Measurements from ENCODE around the gene ZNF14. TPM values are rescaled to one million over a fixed set of nuclear protein-coding genes. Genes with fewer than 3 reads are reported as not detected.
"Not testable (repeated sequence)": the region's sequence is repeated elsewhere in the genome, so short reads cannot be mapped to it uniquely, and the experiment has no call there.

Gene ZNF14
- total and polyA plus RNA-seq, 9 of the 15 experiments (the other 6 are each of a cell fraction or from before 2014, with no cell fraction given) = 1.9 to 7.0 (median 4.0) TPM

DNA sequence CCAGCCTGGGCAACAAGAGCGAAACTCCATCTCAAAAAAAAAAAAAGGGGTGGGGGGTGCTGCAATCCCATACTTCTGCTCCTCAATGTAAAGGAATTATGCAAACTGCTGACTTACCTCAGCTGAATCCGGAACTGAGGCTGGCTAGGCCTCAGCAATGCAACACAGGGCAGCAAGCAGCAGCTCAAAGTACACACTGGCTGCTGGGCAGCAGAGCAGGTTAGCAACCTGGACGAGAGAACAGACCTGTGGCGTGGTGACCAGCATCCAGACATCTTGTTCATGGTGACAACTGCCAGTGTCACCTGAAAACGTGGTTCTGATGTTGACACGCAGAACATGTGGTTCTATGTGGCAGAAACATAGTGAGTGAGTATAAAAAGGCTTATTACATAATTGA is 28.1 kb downstream of the ZNF14 start (continued):
- TF ChIP-seq, protein P1, sequence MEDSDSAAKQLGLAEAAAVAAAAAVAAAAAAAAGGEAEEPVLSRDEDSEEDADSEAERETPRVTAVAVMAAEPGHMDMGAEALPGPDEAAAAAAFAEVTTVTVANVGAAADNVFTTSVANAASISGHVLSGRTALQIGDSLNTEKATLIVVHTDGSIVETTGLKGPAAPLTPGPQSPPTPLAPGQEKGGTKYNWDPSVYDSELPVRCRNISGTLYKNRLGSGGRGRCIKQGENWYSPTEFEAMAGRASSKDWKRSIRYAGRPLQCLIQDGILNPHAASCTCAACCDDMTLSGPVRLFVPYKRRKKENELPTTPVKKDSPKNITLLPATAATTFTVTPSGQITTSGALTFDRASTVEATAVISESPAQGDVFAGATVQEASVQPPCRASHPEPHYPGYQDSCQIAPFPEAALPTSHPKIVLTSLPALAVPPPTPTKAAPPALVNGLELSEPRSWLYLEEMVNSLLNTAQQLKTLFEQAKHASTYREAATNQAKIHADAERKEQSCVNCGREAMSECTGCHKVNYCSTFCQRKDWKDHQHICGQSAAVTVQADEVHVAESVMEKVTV (CRISPR knock-in tag; IDR thresholded peaks at IDR 0.05) = no peak
- TF ChIP-seq, protein P2, sequence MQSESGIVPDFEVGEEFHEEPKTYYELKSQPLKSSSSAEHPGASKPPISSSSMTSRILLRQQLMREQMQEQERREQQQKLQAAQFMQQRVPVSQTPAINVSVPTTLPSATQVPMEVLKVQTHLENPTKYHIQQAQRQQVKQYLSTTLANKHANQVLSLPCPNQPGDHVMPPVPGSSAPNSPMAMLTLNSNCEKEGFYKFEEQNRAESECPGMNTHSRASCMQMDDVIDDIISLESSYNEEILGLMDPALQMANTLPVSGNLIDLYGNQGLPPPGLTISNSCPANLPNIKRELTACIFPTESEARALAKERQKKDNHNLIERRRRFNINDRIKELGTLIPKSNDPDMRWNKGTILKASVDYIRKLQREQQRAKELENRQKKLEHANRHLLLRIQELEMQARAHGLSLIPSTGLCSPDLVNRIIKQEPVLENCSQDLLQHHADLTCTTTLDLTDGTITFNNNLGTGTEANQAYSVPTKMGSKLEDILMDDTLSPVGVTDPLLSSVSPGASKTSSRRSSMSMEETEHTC (IDR thresholded peaks at IDR 0.05) = no peak
- TF ChIP-seq JUN (IDR thresholded peaks at IDR 0.05; ENCODE audit: borderline replicate concordance, low read depth, low read length) (no peak), JUN (CRISPR knock-in tag; IDR thresholded peaks at IDR 0.05; ENCODE audit: borderline replicate concordance) (no peak), CXXC5 (CRISPR knock-in tag; IDR thresholded peaks at IDR 0.05) (no peak)
- TF ChIP-seq, protein P3, sequence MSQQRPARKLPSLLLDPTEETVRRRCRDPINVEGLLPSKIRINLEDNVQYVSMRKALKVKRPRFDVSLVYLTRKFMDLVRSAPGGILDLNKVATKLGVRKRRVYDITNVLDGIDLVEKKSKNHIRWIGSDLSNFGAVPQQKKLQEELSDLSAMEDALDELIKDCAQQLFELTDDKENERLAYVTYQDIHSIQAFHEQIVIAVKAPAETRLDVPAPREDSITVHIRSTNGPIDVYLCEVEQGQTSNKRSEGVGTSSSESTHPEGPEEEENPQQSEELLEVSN (IDR thresholded peaks at IDR 0.05; ENCODE audit: borderline replicate concordance in 1 of 2, extremely low read depth in 1 of 2, insufficient read depth in 1 of 2, insufficient read length in 1 of 2, low read depth in 1 of 2, low read length in 1 of 2, poor library complexity in 1 of 2, severe bottlenecking in 1 of 2) = no peak

DNA sequence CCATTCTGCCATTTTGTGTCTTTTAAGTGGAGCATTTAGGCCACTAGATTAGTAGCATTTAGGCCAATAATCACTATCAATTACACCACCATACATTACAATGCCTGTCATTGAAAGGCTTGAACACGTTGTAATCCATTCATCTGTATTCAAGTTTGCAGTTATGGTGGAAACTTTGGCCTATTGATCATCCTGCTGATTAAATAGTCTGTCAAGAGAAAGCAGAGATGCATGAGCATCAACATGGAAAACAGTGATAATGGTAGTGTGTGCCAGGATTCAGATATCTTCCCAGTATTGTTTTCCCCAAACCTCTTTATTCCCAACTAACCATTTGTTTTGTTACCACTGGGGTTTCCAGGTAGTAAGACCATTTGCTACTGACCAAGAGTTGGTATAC is 32.4 kb downstream of the ZNF14 start:
- 0% methylated on average over 1 of the region's 1 CpG for WGBS (ENCODE audit: insufficient coverage, low coverage, missing lambda C conversion rate)
- H4K20me1 ChIP-seq (replicated peaks; ENCODE audit: control insufficient read depth, insufficient read depth, low read length); H3K79me2 ChIP-seq (ENCODE audit: control insufficient read depth, insufficient read depth, low read length); H3K4me1 ChIP-seq (replicated peaks in 1 of 2; ENCODE audit: control insufficient read depth in 2 of 2, insufficient read depth in 2 of 2, low read length in 2 of 2); H2AFZ ChIP-seq (ENCODE audit: low read depth, low read length); H3K27ac ChIP-seq (ENCODE audit: extremely low read depth, low read depth, low read length); ATAC-seq; BruUV-seq (replicated peaks); H3K9me3 ChIP-seq (replicated peaks; ENCODE audit: control insufficient read depth, insufficient read depth, low read depth, low read length); DNase-seq (ENCODE audit: extremely low read depth in 1 of 4, low spot score in 3 of 4); H3K4me2 ChIP-seq (ENCODE audit: insufficient read depth, low read length); CTCF ChIA-PET (ENCODE audit: low intra/inter-chr PET ratio); in situ Hi-C loops (cut with MboI); intact Hi-C loops (cut with micrococcal nuclease); FAIRE-seq; H3K27me3 ChIP-seq (ENCODE audit: control insufficient read depth in 2 of 2, insufficient read depth in 2 of 2, low read length in 2 of 2); H3K9ac ChIP-seq (ENCODE audit: insufficient read depth in 1 of 2, low read depth in 2 of 2, low read length in 2 of 2); H3K36me3 ChIP-seq (ENCODE audit: control insufficient read depth, insufficient read depth, low read length); H3K4me3 ChIP-seq; H3K9me1 ChIP-seq (ENCODE audit: control insufficient read depth, insufficient read depth, low read length): not testable (repeated sequence)
- POLR2A ChIA-PET = interaction anchor here (0.9 kb wide), 1 partner anchor 30 kb away, joined by 3 read pairs; no protein-coding TSS in a partner anchor

All from K562 (cell line).